Activated CD4-positive, alpha-beta T cell treated with anti-CD3 and anti-CD28 coated beads, Interleukin-2, amount 10 ng/mL, durations not matched to agents 7 days and 5 days (primary cell): ENCODE data around the gene PTPN14. TPM values are rescaled to one million over a fixed set of nuclear protein-coding genes. Genes with fewer than 3 reads are reported as not detected.
A peak's percentile ranks its signal among the peaks of the same experiment; 100 is the strongest.

Source experiments
- CTCF ChIA-PET: fragments of 350-600 bp; sonication (Branson Sonifier 250); formaldehyde crosslinking; loops from one replicate; lab custom pipeline; 2021; ENCODE audit warnings: antibody characterized with exemption; lab: Charles Lee
- POLR2A ChIA-PET: fragments of 350-600 bp; sonication (Branson Sonifier 250); formaldehyde crosslinking; loops from one replicate; lab custom pipeline; 2021; ENCODE audit warnings: antibody characterized with exemption; lab: Charles Lee
- DNase-seq: peaks from one replicate; pipeline ENCODE4 v3.0.0-alpha.2; 2020
- H3K27ac Mint-ChIP-seq: one replicate; pipeline ENCODE4 v1.8.0; 2021; ENCODE audit warnings: mild to moderate bottlenecking, moderate library complexity, mixed read lengths
- H3K27me3 Mint-ChIP-seq: one replicate; pipeline ENCODE4 v1.8.0; 2021; ENCODE audit warnings: mixed read lengths
- H3K36me3 Mint-ChIP-seq: one replicate; pipeline ENCODE4 v1.8.0; 2021; ENCODE audit warnings: low read depth, mixed read lengths
- H3K4me1 Mint-ChIP-seq: one replicate; pipeline ENCODE4 v1.8.0; 2021; ENCODE audit warnings: mixed read lengths
- H3K4me3 Mint-ChIP-seq: one replicate; pipeline ENCODE4 v1.8.0; 2021; ENCODE audit warnings: mild to moderate bottlenecking, moderate library complexity, mixed read lengths
- H3K9me3 Mint-ChIP-seq: one replicate; pipeline ENCODE4 v1.8.0; 2021; ENCODE audit warnings: mixed read lengths
- total RNA-seq, 2 experiments: library from RNA; stranded (reverse); gene quantifications; one replicate each; pipeline ENCODE4 v1.2.3, GENCODE V29; 2021

PTPN14 gene
- total RNA-seq, 2 experiments from 2014 or later, result 0.32 to 0.37 TPM

DNA sequence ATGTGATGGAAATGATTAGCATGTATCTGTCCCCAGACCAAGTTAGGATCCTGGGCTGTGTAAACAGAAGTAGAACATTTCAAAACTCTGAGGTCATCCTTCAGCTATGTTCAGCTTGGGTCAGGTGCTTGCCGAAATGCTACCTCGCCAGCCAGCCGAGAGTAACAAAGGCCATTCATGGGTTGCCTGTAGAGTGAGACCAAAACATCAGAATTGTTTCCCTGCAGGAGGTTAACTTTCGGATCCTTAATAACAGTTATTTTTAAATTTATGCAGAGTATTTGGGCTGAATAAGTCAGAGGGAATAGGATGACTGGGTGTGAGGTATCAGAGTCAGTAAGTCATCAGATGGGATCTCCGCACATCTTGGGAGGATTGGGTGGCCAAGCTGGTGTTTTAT lies 234.8 kb downstream of the PTPN14 start:
- POLR2A ChIA-PET, result no interaction called here
- Mint-ChIP-seq H3K9me3 (no peaks in the 10 kb centered on the region), H3K36me3 (peaks cover 16% of the 10 kb centered on the region), H3K27me3 (no peaks in the 10 kb centered on the region), H3K4me3 (no peak overlapping the region), H3K27ac (no peak overlapping the region), H3K4me1 (peaks cover 10% of the 10 kb centered on the region)
- CTCF ChIA-PET, result interaction anchor here (1.8 to 3.0 kb wide), 3 partner anchors 12 to 55 kb away, joined by 8 to 14 read pairs (median 11); no protein-coding TSS in a partner anchor
- no peak for DNase-seq

GRCh38 chr1:214314178-214314843 lies 237.1 kb downstream of the PTPN14 start:
- no peak for DNase-seq
- Mint-ChIP-seq H3K36me3 (peaks cover 16% of the 10 kb centered on the region), H3K4me3 (no peak overlapping the region), H3K9me3 (no peaks in the 10 kb centered on the region), H3K27ac (no peak overlapping the region), H3K4me1 (peaks cover 28% of the 10 kb centered on the region), H3K27me3 (no peaks in the 10 kb centered on the region)
- CTCF ChIA-PET, result interaction anchor here (1.2 to 1.7 kb wide), 2 partner anchors 14 to 19 kb away, joined by 3 to 7 read pairs; no protein-coding TSS in a partner anchor
- POLR2A ChIA-PET, result no interaction called here

GRCh38 chr1:214312530-214313051 lies 238.8 kb downstream of the PTPN14 start:
- H3K27ac Mint-ChIP-seq, result no peak overlapping the region
- ChIA-PET POLR2A (no interaction called here), CTCF (interaction anchor here (1.0 kb wide), 1 partner anchor 19 kb away, joined by 3 read pairs; no protein-coding TSS in a partner anchor)
- no peak overlapping the region for H3K4me3 Mint-ChIP-seq
- H3K9me3 Mint-ChIP-seq, result no peaks in the 10 kb centered on the region
- H3K36me3 Mint-ChIP-seq, result peaks cover 16% of the 10 kb centered on the region
- DNase-seq, result no peak
- peaks cover 27% of the 10 kb centered on the region for H3K4me1 Mint-ChIP-seq
- H3K27me3 Mint-ChIP-seq, result no peaks in the 10 kb centered on the region

GRCh38 chr1:214310777-214311690 lies 240.4 kb downstream of the PTPN14 start:
- peaks cover 9% of the 10 kb centered on the region for H3K36me3 Mint-ChIP-seq
- no peak for DNase-seq
- ChIA-PET CTCF (interaction anchor here (1.1 to 1.2 kb wide), 2 partner anchors 17 to 50 kb away, joined by 3 to 7 read pairs; no protein-coding TSS in a partner anchor), POLR2A (no interaction called here)
- no peaks in the 10 kb centered on the region for H3K27me3 Mint-ChIP-seq
- peaks cover 26% of the 10 kb centered on the region for H3K4me1 Mint-ChIP-seq
- H3K27ac Mint-ChIP-seq, result peak overlapping the region; percentile 63
- H3K9me3 Mint-ChIP-seq, result no peaks in the 10 kb centered on the region
- peak overlapping the region; percentile 62 for H3K4me3 Mint-ChIP-seq

- ChIA-PET POLR2A (no interaction called here), CTCF (no interaction called here)
- Mint-ChIP-seq H3K9me3 (no peaks in the 10 kb centered on the region), H3K27ac (no peak overlapping the region), H3K36me3 (peaks cover 5% of the 10 kb centered on the region), H3K27me3 (no peaks in the 10 kb centered on the region), H3K4me3 (peak overlapping the region; percentile 24), H3K4me1 (peaks cover 26% of the 10 kb centered on the region)
- DNase-seq, result no peak
Measured at GRCh38 chr1:214310010-214310409, 241.4 kb downstream of the PTPN14 start.

DNA sequence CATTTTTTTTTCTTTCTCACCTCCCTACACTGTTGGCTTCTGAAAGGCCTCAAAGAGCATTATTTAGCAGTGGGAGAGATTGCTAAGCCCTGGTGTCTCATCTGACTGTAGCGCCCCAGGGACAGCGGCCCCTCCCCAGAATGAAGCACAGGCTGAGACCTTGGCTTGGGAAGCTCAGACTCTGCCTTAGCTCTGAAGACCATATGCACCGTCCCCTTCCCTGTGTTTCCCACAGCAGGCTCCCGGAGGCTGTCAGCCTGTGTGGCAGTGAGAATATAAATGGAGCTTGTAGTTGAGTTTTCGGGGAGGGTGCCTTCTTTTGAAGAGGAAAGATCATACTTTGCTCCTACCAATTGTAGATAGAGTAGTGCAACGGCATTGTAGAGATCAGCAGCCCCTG lies 245.1 kb downstream of the PTPN14 start:
- Mint-ChIP-seq H3K4me1 (peaks cover 28% of the 10 kb centered on the region), H3K27ac (no peak overlapping the region), H3K27me3 (no peaks in the 10 kb centered on the region), H3K36me3 (peaks cover 5% of the 10 kb centered on the region), H3K9me3 (no peaks in the 10 kb centered on the region), H3K4me3 (no peak overlapping the region)
- no peak for DNase-seq
- ChIA-PET CTCF (interaction anchor here (0.6 to 1.6 kb wide), 4 partner anchors 11 to 1586 kb away, joined by 3 to 5 read pairs (median 4); no protein-coding TSS in a partner anchor), POLR2A (no interaction called here)

DNA sequence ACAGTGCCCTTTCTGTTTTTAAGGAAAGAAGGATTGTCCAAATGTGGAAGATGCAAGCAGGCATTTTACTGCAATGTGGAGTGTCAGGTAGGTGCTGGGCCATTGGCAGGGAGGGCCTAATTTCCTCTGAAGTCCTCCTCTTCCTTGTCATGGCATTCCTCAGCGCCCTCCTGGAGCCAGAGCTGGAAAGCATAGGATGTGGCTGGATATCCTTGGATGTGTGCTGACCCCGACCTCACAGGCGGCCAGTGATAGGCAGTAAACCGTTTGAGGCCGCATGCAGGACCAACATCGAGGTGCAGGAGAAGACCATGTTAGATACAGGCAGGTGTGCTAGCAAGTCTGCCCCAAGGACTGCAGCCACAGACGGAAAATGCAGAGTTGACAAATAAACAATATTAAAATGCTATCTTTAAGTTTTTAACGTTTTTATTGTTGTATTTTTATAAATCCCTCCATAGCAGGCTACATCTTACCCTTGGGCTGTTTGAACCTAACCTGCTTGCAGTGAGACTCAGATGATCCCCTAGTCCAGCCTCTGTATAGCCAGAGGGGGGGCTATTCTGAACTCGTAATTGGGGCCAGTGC lies 246.1 kb downstream of the PTPN14 start:
- Mint-ChIP-seq H3K9me3 (no peaks in the 10 kb centered on the region), H3K27me3 (no peaks in the 10 kb centered on the region), H3K4me1 (peaks cover 21% of the 10 kb centered on the region), H3K4me3 (no peak overlapping the region), H3K27ac (no peak overlapping the region), H3K36me3 (peaks cover 5% of the 10 kb centered on the region)
- ChIA-PET CTCF (interaction anchor here (1.2 to 1.3 kb wide), 2 partner anchors 16 to 27 kb away, joined by 3 to 4 read pairs; no protein-coding TSS in a partner anchor), POLR2A (no interaction called here)
- DNase-seq, result no peak

DNA sequence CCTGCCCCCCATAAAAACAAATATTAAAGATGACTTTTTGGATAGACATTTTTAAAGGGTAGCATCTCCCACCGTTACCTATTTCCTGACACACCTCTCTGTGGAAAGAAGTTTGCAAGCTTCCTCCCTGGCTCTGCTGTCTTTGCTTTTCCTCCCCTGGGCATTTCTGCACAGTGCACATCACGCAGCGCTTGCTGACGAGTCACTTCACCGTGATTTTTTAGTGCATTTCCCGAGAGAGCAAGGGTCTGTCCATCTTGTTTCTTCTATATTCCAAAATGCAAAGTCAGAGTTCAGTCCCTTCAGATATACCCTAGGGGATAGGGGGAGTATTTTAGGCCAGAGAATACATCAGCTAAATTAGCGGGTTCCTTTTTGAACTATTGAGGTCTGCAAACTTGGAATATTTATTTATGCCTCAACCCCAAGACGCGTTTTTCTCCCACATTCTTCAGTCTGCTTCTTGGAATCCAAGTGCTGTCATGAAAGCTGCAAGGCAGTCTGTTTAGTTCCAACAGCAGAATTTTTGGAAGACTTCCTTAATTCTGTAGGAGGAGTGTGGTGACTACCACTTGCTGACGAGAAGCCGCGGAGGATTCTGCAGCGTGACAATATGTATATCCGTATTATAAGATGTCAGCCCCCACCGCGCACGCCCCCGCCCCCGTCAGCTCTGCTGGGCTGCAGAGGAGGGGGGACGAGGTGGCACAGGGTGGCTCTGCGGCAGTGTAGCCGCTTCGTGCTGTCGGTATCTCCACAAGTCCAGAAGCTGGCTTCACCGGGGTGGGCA lies 248.1 kb downstream of the PTPN14 start:
- H3K36me3 Mint-ChIP-seq, result peaks cover 3% of the 10 kb centered on the region
- H3K27ac Mint-ChIP-seq, result no peak overlapping the region
- H3K4me1 Mint-ChIP-seq, result peaks cover 8% of the 10 kb centered on the region
- POLR2A ChIA-PET, result no interaction called here
- CTCF ChIA-PET, result interaction anchor here (0.6 to 1.8 kb wide), 5 partner anchors 15 to 45 kb away, joined by 3 to 4 read pairs (median 3); no protein-coding TSS in a partner anchor
- H3K27me3 Mint-ChIP-seq, result no peaks in the 10 kb centered on the region
- no peak for DNase-seq
- no peak overlapping the region for H3K4me3 Mint-ChIP-seq
- H3K9me3 Mint-ChIP-seq, result no peaks in the 10 kb centered on the region

- POLR2A ChIA-PET, result no interaction called here
Measured at GRCh38 chr1:214301526-214301925, 249.9 kb downstream of the PTPN14 start.

GRCh38 chr1:214300149-214300780 lies 251.1 kb downstream of the PTPN14 start:
- no peak overlapping the region for H3K4me3 Mint-ChIP-seq
- H3K4me1 Mint-ChIP-seq, result peaks cover 8% of the 10 kb centered on the region
- H3K9me3 Mint-ChIP-seq, result peaks cover 4% of the 10 kb centered on the region
- no peak for DNase-seq
- peaks cover 7% of the 10 kb centered on the region for H3K36me3 Mint-ChIP-seq
- ChIA-PET POLR2A (no interaction called here), CTCF (interaction anchor here (2.2 kb wide), 1 partner anchor 30 kb away, joined by 7 read pairs; no protein-coding TSS in a partner anchor)
- no peaks in the 10 kb centered on the region for H3K27me3 Mint-ChIP-seq
- H3K27ac Mint-ChIP-seq, result no peak overlapping the region

More at GRCh38 chr1:214301526-214301925, 249.9 kb downstream of the PTPN14 start:
- H3K9me3 Mint-ChIP-seq, result peaks cover 4% of the 10 kb centered on the region
- DNase-seq, result no peak
- H3K4me3 Mint-ChIP-seq, result no peak overlapping the region
- no peak overlapping the region for H3K27ac Mint-ChIP-seq
- H3K4me1 Mint-ChIP-seq, result peaks cover 8% of the 10 kb centered on the region
- H3K36me3 Mint-ChIP-seq, result peaks cover 7% of the 10 kb centered on the region
- CTCF ChIA-PET, result interaction anchor here (2.2 kb wide), 1 partner anchor 28 kb away, joined by 7 read pairs; no protein-coding TSS in a partner anchor
- no peaks in the 10 kb centered on the region for H3K27me3 Mint-ChIP-seq
